Glomerular visceral epithelial cell (primary cell): Measurements from ENCODE around the gene PIP4K2A.
A peak's percentile ranks its signal among the peaks of the same experiment; 100 is the strongest.

ENCODE experiments used
- DNase-seq: peaks from one replicate; pipeline ENCODE4 v3.0.0-alpha.2; 2016; ENCODE audit errors: extremely low spot score

Gene PIP4K2A

DNA sequence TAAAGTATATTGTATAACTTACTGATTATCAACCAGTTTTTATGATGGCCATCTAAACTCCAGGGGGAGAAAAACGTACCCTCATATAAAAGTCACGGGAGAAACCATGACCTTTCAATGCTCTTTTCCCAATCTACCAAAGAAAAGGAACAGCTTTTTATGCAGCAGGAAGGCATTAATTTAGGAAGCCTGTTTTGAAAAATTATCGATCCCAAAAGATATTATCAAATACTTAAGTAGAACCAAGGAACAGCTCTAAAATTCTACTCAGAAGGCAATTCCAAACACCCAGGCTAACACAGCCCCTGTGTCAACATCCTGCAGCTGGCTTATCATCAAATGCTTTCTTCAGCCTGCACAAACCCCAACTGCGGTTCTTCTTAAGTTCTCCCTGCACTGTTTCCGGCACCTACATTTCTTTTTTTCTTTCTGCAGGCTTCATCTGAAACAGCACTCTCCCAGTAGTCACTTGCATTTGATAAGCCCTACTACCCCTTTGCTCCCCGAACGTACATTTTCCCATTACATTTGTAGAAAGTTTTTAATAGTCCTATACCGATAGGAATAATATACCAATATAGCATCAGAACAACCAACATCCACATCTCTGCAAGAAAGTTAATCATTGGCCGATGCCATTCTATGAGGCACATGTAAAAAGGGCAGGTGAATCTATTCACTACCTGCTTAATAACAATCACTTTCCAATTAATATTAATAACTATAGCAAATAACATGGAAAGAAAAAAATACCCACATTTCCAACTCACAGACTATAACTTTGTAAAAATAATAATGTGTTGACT lies 47.9 kb downstream of the PIP4K2A start:
- DNase-seq = no peak

DNA sequence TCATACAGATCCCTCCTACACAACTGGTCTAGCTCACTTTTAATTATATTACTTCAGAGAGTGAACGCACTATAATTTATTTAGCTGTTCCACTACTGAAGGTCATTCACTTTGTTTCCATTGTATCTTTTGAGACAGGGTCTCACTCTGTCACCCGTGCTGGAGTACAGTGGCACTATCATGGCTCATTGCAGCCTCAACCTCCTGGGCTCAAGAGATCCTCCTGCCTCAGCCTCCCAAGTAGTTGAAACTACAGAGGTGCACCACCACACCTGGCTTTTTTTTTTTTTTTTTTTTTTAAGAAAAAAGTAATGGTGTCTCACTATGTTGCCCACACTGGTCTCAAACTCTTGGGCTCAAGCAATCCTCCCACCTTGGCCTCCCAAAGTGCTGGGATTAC lies 49.0 kb downstream of the PIP4K2A start:
- no peak for DNase-seq

DNA sequence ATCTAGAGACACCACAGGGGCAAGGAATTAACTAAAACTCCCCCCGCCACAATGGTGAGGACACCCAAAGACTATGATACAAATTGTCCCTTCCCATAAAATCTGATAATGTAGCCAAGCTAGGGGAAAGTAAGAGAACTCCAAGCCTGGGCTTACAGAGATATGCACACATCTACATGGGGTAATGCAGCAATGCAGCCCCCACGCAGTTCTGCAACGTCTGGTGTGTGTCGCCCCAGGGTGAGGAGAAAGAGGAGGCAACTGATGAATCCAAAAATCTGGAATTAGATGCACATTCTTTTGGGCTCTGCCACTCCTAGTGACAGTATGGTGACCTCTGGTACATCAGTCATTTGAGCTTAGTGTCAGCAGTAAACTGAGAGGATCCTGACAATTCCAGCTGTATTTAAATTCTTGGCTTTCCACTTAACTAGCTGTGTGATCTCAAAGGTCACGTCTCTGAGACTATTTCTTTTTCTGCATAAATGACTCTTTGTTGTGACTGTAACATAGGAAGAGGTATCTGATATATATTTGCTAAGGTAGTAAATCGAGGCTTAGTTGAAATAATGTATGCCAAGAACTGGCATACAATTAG lies 51.5 kb downstream of the PIP4K2A start:
- no peak for DNase-seq

DNA sequence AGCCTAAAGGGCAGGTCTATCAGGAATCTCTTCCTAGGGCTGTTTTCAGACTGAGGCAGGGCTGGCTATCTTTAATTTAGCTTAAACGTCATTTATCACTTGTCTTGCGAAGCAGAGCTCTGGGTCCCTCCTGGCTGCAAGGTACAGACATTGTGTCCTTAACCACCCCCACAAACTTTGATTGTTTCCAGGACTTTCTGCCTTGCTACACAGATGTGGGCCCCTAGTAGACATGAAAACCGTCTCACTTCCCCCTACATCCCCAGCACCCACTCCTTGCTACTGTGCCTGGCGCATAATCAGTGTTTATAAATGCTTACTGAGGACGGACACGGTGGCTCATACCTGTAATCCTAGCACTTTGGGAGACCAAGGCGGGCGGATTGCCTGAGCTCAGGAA lies 54.5 kb downstream of the PIP4K2A start:
- DNase-seq = no peak

DNA sequence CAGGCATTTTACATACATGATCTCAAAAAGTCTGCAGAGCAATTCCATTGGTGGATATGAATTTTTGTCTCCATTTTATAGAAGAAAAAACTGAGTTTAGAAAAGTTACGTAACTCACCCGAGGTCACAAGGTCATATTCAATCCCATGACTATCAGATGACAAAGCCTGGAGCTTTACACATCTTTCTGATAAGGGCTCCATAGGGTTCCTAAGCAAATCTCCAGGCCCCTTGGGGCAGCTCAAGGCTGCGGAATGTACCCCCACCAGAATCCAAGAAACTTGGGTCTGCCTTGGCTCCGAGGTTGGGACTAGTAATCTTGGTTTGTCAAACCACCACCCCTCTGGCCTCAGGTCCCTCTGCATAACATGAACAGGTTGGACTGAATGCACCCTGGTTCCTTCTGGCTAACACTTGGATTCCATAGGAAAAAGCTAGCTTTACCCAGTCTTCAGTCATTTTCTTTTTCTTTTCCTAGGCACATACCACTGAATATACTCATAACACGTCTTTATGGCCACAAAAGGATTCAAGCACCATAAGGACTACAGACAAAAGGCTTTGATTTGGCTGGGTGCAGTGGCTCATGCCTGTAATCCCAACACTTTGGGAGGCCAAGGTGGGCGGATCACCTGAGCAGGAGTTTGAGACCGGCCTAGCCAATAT lies 55.5 kb downstream of the PIP4K2A start:
- DNase-seq = no peak

DNA sequence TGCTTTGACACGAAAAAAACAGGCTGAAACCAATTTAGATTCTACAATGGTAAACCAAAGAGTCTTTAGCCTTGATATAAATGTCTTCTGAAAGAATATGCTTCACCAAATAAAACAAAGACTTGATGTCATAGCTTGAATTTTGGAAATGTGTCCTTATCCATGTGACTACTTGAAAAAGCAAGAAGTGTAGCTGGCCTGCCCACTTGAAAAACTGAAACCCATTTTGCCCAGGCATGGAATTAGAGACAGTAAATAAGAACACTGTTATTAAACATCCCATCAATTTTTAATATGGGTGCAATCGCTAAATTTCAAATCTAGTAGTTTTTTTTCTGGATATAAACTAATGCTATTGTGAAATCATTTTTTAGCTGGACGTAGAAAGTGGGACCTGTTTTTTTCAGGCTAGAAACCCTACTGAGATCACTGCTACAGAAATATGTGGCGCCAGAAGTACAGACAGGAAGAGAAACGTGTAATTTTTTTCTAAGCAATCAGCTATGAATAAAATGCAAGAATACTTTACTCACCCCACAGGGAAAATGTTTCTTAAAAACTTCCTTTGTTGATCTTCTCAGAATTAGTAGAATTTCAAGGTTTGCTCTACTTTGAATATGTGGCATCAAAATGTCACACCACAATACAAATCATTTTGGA lies 56.7 kb downstream of the PIP4K2A start:
- no peak for DNase-seq

DNA sequence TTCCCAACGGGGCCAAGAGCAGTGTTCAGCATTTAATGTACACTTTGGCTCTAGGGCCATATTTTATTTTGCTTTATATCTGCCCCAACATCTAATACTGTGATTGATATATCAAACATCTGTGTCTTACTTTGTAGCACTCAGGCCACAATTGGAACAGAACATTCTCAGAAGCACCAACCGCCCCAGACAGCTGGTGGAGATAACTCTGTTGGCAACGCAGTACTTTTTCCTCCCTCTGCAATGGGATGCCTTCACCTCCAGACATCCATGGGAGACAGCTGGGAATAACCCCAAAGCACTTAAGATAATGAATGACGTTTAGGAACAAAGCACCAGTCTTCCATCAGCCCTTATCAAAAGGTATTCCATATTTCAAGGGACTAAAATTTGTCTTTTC lies 57.4 kb downstream of the PIP4K2A start:
- DNase-seq = no peak

DNA sequence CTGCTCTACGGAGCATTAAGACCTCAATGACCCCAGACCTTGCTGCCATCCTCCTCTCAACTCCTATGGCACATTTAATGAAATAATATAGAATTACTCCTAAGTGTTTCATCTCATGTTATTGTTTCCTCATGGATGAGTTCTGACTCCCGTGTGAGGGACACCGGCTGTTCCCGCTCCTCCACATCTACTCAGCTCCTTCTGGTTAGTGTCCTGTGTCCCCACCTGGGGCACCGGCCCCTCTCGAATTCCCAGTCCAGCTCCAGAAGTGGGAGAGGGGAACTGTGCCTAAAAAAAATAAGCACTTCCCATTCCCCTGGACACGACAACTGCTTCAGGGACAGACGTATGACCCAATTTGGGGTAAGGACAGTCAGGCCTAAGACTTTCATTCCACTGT lies 58.3 kb downstream of the PIP4K2A start:
- DNase-seq = no peak

DNA sequence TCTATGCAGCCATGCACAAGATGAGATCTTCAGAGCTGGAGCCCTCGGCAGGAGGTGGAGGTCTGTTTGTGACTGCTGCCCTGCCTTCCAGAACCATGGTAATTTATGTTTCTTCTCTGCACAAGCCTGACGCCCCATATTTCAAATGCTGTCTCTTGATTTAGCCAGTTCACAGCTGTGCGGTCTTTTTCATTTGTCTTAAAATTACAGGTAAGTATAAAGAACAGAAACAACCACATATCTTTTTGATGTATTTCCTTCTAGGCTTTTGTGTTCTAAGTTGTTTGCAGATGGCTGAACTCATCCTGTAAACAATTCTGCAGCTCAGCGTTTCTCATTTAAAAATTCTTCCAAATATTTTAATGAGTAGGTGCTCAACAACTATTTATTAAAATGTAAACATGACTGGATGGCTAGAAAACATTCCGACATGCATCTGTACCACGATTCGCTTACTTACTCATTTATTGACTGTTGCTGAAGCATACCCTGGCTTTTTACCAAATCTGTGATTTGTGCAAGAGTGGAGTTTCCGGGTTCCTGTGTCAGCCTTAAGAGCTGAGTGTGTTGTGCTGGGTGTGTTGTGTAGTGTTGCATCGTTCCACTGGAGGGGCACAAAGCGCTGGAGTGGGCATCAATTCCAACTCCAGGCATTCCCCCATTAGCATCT lies 58.9 kb downstream of the PIP4K2A start:
- DNase-seq = peak; percentile 78

DNA sequence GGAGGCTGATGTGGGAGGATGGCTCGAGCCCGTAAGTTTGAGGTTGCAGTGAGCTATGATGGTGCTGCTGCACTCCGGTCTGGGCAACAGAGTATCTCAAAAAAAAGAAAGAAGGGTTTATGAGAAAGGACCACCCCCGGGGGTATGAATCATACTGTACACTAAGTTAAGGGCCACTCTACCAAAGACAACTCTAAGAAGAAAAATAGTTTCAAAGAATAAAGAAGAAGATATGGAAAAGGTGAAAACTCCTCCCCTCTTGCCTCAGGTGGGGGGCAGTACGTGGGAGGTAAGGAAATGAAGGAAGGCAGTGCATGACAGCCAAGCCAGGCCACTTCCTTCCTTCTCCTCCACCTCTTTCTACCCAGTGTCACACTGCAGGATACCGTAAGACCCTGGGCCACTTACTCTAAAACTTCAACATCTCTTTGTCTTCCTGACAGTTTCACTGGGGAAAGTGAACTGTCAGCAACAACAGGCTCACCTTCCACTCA lies 61.3 kb downstream of the PIP4K2A start:
- DNase-seq = no peak

DNA sequence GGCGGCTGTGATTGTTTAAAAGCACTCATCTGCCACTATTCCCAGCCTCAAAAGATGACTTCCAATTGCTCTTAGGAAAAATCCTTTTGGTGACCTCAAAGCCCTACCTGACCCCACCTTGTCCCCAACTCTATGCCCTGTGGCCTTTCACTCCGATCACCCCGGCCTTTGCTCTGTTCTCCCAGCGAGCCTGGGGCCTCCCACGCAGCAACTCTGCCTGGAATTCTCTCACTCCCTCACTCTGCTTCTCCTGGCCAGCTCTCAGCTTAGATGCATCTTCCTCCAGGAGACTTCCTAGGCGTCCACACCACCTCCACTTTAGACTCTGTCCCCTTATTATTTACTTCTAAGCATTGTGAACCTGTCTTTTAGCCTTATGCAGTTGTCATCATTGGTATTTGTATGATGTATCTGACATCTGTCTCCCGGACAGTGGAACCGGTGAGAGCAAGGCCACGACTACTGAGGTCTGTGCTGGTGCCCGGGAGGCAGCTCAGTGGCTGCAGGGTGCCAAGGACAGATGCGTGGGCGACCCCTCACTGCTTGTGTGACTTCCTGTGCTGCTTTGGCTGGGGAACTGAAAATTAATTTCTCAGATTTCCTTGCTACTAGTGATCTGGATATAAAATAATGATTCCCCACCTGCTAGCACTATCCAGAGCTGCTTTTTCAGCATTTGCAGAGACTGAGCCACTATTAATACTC lies 63.0 kb downstream of the PIP4K2A start:
- DNase-seq = no peak

DNA sequence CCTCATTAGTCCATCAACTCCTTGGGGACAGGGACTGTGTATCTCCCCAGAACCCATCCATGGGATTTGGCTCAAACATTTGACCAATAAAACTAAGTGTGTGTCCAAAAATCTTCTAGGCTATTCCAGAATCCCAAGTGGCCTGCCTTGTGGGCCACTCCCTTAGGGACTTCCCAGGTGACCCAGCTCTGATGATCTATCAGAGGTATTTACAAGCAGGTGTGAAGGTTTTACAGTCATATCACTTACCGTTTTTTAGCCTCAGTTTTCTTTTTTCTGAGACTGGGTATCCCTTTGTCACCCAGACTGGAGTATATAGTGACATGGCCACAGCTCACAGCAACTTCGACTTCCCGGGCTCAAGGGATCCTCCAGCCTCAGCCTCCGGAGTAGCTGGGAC lies 64.4 kb downstream of the PIP4K2A start:
- DNase-seq = no peak

DNA sequence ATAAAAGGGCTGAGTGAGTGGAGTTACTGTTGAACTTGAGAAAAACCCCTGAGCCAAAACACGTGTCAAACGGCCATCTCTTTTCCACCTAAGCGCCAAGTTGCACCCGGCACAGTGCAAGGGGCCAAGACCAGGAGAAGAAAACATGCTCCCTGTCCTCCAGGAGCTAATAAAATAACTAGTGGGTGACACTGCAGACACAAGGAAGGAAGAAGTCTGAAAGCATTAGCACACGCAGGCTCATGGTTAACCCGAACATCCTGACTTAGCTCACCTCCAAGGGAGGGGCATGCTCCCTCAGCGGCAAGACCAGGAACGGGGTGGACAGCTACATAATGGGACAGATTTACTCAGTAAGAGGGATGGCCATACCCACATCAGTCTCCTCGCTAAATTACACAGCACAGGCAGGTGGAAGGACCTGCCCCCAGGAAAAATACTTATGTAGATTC lies 65.0 kb downstream of the PIP4K2A start:
- peak; percentile 75 for DNase-seq

DNA sequence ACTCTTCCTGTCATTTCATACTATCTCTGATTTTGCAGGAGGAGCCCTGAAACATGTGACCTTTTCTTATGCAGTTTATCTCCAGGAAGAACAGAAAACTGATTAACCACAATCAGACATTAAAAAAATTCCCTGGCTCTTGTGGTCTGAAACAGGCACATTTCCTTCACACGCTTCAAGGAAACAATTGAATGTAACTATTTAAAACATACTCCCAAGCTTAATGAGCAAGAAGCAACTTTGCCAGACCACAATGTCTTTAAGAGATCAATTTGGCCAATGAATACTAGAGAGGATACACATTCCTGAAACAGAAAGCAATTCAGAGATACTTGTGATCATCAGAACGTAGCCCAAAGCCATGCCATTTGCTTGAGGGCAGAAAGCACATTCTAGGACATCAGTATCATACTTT lies 65.8 kb downstream of the PIP4K2A start:
- peak; percentile 95 for DNase-seq

DNA sequence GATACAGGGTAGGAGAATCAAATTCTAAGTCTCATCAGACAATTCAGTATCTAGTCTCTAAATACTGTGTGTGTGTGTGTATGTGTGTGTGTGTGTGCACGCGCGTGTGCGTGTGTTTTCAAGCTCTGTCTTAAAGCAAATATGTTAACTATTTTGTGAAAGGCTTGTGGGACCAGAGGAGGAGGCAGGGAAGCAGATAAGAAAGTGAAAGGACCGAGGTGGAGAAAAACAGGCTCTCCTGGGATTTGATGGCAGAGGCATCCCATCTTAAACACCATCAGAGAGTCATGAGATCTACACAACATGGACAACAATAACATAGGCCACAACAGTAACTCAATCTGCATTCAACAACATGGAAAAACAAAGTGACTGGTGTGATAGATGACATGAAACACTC lies 67.1 kb downstream of the PIP4K2A start:
- DNase-seq = no peak

DNA sequence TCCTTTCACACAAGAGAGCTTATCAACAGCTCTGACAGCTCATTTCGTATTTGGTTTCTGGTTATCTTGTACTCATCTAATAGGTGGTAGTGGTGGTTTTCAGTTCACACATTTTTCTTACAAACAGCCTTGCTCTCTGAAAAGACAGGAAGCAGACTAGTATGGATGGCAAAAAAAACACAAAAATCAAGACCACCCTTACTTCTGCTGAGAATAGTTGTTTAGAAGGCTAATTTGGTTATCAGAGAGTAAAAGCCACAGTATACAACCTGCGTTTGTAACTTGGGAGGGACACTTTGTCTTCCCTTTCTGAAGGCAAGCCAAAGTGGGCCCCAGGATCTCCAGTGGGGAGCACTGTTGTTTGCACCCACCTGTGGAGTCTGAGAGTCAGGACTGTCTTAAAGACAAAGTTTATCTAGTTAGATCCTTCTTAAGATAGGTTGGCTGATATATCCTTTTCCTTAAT lies 68.0 kb downstream of the PIP4K2A start:
- no peak for DNase-seq

DNA sequence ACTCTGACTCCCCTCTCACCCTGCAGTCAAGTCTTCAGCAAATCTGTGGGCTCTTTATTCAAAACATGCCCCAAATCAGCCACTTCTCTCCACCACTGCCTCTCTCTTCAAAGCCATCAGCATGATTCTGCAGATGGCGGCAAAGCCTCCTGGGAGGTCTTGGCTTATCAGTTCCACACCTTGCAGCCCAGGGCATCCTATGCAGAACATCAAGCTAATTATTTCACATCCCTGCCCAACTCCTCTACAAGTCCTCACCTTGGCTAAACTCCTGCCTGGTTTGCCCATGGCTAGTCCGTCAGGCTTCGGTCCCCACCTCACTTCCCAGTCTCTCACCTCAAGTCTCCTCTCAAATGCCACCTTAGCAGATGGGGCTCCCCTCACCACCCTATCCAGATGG lies 70.2 kb downstream of the PIP4K2A start:
- no peak for DNase-seq

DNA sequence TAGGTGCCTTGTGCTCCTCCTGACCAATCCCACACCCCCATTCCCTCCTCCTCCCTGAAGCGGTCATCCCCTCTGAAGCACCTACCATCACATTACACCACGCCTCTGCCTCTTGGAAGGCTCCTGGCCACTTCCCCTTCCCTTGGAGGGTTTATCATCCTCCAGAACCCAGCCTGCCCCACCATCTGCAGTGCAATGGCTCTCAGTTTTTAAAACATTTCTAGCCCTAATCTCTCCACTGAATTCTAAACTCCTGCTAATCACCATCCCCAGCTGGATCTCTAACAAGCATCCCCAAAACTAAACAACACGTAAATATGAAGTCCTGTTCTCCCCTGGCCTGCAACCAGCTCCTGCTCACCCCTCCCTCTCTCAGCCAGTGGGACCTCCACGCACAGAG lies 70.6 kb downstream of the PIP4K2A start:
- DNase-seq = no peak

DNA sequence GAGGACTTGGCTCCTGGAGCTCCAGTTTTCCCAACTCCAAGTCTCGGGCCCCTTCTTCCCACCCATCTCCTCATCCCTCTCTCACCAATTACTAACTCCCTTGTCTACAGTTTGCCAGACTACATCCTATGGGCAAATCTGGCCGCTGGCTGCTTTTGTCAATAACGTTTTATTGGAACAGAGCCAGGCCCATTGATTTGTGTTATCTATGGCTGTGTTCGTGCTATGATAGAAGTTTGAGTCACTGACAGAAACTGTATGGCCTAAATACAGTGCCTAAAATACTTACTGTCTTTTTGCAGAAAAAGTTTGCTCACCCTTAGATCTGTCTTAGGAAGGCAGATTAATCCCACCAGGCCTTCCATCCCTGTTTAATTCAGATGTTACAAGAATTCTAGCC lies 71.3 kb downstream of the PIP4K2A start:
- DNase-seq = no peak

DNA sequence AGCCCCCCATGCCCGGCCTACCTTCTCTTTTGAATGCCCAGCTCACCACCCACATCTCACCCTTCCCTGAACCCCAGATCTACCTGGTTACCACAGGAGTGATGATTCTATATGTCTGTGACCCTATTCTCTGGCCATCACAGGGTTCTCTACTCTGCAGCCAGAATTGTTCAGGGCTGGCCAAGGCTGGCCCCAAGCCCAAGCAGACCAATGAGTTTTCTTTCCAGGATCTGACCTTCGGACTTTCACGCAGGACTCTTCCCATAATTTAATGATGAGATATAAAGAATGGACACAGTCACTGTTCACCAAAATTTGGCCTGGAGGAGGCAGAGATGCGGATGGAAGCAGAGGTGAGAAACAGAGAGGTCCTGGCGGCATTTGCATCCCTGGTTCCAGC lies 72.6 kb downstream of the PIP4K2A start:
- no peak for DNase-seq

DNA sequence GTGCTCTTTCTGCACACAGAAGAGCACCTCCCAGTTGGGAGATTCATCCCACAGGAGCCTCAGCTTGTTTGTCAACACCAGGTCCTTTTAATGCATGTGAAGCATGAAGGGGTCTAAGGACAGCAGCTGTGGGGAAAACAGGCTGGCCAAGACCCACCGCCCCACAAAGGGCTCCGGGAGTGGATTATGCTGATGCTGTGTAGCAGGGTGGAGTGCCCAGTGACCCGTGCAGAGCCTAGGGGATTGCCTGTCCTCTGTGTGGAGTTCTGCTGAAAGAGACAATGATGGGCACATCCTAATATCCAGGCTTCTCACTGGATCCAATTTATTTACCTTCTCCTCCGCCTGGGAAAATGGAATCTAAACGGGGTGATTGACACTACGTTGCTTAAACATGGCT lies 74.0 kb downstream of the PIP4K2A start:
- no peak for DNase-seq
